HepG2 (cell line): ENCODE measurements around the gene BUB1B. TPM values are rescaled to one million over a fixed set of nuclear protein-coding genes. Genes with fewer than 3 reads are reported as not detected.

Source experiments
- CHD4 ChIP-seq: fragments of 200-600 bp; sonication (generic); IDR thresholded peaks from 2 replicates; pipeline ENCODE4 v1.7.0; 2017; ENCODE audit warnings: mild to moderate bottlenecking, low read length, borderline replicate concordance
- FOXO4 ChIP-seq: sonication (generic); formaldehyde crosslinking; conservative IDR thresholded peaks from 2 replicates; pipeline ENCODE4 v1.8.1; 2023; ENCODE audit warnings: missing genetic modification reagents
- HMG20A ChIP-seq: IDR thresholded peaks from 2 replicates; pipeline ENCODE4 v1.6.1; 2016; ENCODE audit warnings: borderline replicate concordance
- HNF4A ChIP-seq: sonication (generic); formaldehyde crosslinking; IDR thresholded peaks from 2 replicates; pipeline ENCODE4 v1.4.0; 2020; ENCODE audit warnings: missing genetic modification reagents
- HNF4G ChIP-seq, 2 experiments: sonication (generic) in 1 of 2; formaldehyde crosslinking in 1 of 2; IDR thresholded peaks; 2 replicates each; pipeline versions ENCODE4 v1.4.0 to v1.6.1; 2011 to 2020; ENCODE audit warnings: borderline replicate concordance in 2 of 2, low read depth in 2 of 2, mild to moderate bottlenecking in 2 of 2, low read length in 1 of 2, missing genetic modification reagents in 1 of 2, moderate library complexity in 1 of 2
- JUND ChIP-seq: sonication (generic); formaldehyde crosslinking; IDR thresholded peaks from 2 replicates; pipeline ENCODE4 v1.8.0; 2022; ENCODE audit warnings: mild to moderate bottlenecking, missing genetic modification reagents
- KLF11 ChIP-seq: IDR thresholded peaks from 2 replicates; pipeline ENCODE4 v1.6.1; 2016; ENCODE audit warnings: missing compliant biosample characterization
- MAZ ChIP-seq, 2 experiments: sonication (generic) in 1 of 2; formaldehyde crosslinking in 1 of 2; IDR thresholded peaks; 2 replicates each; pipeline versions ENCODE4 v1.5.0 to v1.6.1; 2012 to 2020; ENCODE audit warnings: low read depth in 2 of 2, mild to moderate bottlenecking in 2 of 2, borderline replicate concordance in 1 of 2, improper control_type of control experiment in 1 of 2, low read length in 1 of 2, missing genetic modification reagents in 1 of 2, moderate library complexity in 1 of 2
- MED1 ChIP-seq: sonication (generic); formaldehyde crosslinking; IDR thresholded peaks from 2 replicates; pipeline ENCODE4 v1.4.0; 2020; ENCODE audit warnings: missing genetic modification reagents
- MEIS2 ChIP-seq: sonication (generic); formaldehyde crosslinking; IDR thresholded peaks from 2 replicates; pipeline ENCODE4 v1.9.0; 2021; ENCODE audit warnings: mild to moderate bottlenecking, missing genetic modification reagents
- MLXIP ChIP-seq: sonication (generic); formaldehyde crosslinking; IDR thresholded peaks from 2 replicates; pipeline ENCODE4 v1.9.0; 2021; ENCODE audit warnings: missing genetic modification reagents, borderline replicate concordance
- MXI1 ChIP-seq: IDR thresholded peaks from 3 replicates; pipeline ENCODE4 v1.6.1; 2012; ENCODE audit warnings: low read depth, low read length, inconsistent platforms, borderline replicate concordance
- NFE2 ChIP-seq: sonication (generic); formaldehyde crosslinking; IDR thresholded peaks from 2 replicates; pipeline ENCODE4 v1.4.0; 2020; ENCODE audit warnings: missing genetic modification reagents
- NFYB ChIP-seq: sonication (generic); formaldehyde crosslinking; IDR thresholded peaks from 2 replicates; pipeline ENCODE4 v1.4.0; 2020; ENCODE audit warnings: missing genetic modification reagents
- POLR2AphosphoS2 ChIP-seq: IDR thresholded peaks from 2 replicates; pipeline ENCODE4 v1.6.1; 2011; ENCODE audit warnings: low read depth, low read length, improper control_type of control experiment
- SOX6 ChIP-seq, 2 experiments: fragments of 450-650 bp in 1 of 2; sonication (generic) in 1 of 2; formaldehyde crosslinking in 1 of 2; IDR thresholded peaks; 2 replicates each; pipeline versions ENCODE4 v1.4.0 to v1.6.1; 2017 to 2020; ENCODE audit warnings: antibody characterized with exemption in 1 of 2, mild to moderate bottlenecking in 1 of 2, missing genetic modification reagents in 1 of 2
- ZBTB21 ChIP-seq: sonication (generic); formaldehyde crosslinking; IDR thresholded peaks from 2 replicates; pipeline ENCODE4 v1.4.0; 2020; ENCODE audit warnings: missing genetic modification reagents
- ZMYM4 ChIP-seq: sonication (generic); formaldehyde crosslinking; IDR thresholded peaks from 2 replicates; pipeline ENCODE4 v1.8.1; 2023; ENCODE audit warnings: mild to moderate bottlenecking, missing genetic modification reagents
- ZNF274 ChIP-seq: sonication (generic); formaldehyde crosslinking; IDR thresholded peaks from 2 replicates; pipeline ENCODE4 v1.5.1; 2020; ENCODE audit warnings: mild to moderate bottlenecking, missing genetic modification reagents
- ZNF7 ChIP-seq: IDR thresholded peaks from 2 replicates; pipeline ENCODE4 v1.6.1; 2016; ENCODE audit warnings: missing biosample characterization, missing genetic modification reagents
- ZNF709 ChIP-seq: sonication (generic); formaldehyde crosslinking; IDR thresholded peaks from 2 replicates; pipeline ENCODE4 v1.5.0; 2020; ENCODE audit warnings: mild to moderate bottlenecking, missing genetic modification reagents
- ZNF784 ChIP-seq: sonication (generic); formaldehyde crosslinking; IDR thresholded peaks from 2 replicates; pipeline ENCODE4 v1.5.1; 2020; ENCODE audit warnings: missing genetic modification reagents, mild to moderate bottlenecking, borderline replicate concordance
- polyA plus RNA-seq, 8 experiments: library from polyadenylated mRNA; depleted of rRNA in 3 of 8; stranded (reverse) in 7 of 8; unstranded in 1 of 8; fragments of >200 nt; fragmentation: Illumina TruSeq in 4 of 8; extraction: Trizol in 4 of 8; gene quantifications; 2 replicates each; pipeline versions ENCODE4 v1.2.1 to v1.2.3, GENCODE V29; 2011 to 2016; ENCODE audit warnings: low read depth in 4 of 8, missing spikeins in 1 of 8, mixed read lengths in 1 of 8; ENCODE audit not compliant: insufficient read depth in 1 of 8
- total RNA-seq, 5 experiments: library from RNA; depleted of rRNA; stranded (reverse); fragments of >200 nt; fragmentation: Illumina TruSeq; extraction: Trizol; gene quantifications; 2 replicates each; pipeline ENCODE4 v1.2.3, GENCODE V29; 2016; ENCODE audit warnings: low read depth in 1 of 5
- TF ChIP-seq, protein P1 (sequence below): sonication (generic); formaldehyde crosslinking; IDR thresholded peaks from 2 replicates; pipeline ENCODE4 v1.4.0; 2020; ENCODE audit warnings: missing genetic modification reagents, borderline replicate concordance

The BUB1B gene
- total and polyA plus RNA-seq, 2 of the 13 experiments (the other 11 are each of a cell fraction or from before 2014, with no cell fraction given), result 26.2 to 63.5 TPM

DNA sequence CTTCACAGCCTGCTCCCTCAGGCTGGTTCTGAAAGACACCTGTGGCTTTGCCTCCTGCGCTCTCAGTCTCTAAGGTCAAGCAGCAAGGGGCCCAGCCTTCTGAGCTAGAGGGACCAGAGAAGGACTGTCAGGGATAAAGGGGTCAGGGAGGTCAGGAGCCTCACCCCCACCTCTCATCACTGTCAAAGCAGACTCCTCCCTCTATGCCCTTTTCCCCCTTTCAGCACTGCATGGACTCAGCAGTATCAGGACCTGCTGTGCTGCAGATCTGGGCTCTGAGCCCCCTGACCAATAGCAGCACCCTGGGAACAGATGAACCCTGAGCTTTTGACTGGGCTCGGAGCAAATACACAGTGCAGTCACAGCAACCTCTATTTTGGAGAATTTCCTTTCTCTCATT is 49.0 kb upstream of the BUB1B start (continued):
- TF ChIP-seq MLXIP (CRISPR knock-in tag) (no peak), NFYB (CRISPR knock-in tag) (0 out of 2 replicates have a peak, but pooled peaks have one; percentile 32), MEIS2 (peak; percentile 80), MAZ (IDR thresholded peaks at IDR 0.05; ENCODE audit: borderline replicate concordance, low read depth, low read length) (no peak), MAZ (CRISPR knock-in tag; IDR thresholded peaks at IDR 0.05; ENCODE audit: low read depth) (0 out of 2 replicates have a peak, but pooled peaks have one; percentile 54), CHD4 (no peak), POLR2AphosphoS2 (no peak), HMG20A (CRISPR knock-in tag) (no peak), ZNF709 (CRISPR knock-in tag) (no peak), FOXO4 (CRISPR knock-in tag) (no peak), ZBTB21 (CRISPR knock-in tag) (no peak), MXI1 (no peak), ZNF274 (CRISPR knock-in tag) (no peak), ZMYM4 (CRISPR knock-in tag) (no peak), ZNF7 (no peak), ZNF784 (CRISPR knock-in tag) (0 out of 2 replicates have a peak, but pooled peaks have one; percentile 35), SOX6 (IDR thresholded peaks at IDR 0.05) (no peak), SOX6 (CRISPR knock-in tag; IDR thresholded peaks at IDR 0.05) (no peak), KLF11 (CRISPR knock-in tag) (no peak), MED1 (CRISPR knock-in tag) (no peak), JUND (CRISPR knock-in tag) (no peak), NFE2 (CRISPR knock-in tag) (no peak), HNF4G (IDR thresholded peaks at IDR 0.05; ENCODE audit: borderline replicate concordance, low read depth, low read length) (0 out of 2 replicates have a peak, but pooled peaks have one; percentile 7), HNF4G (CRISPR knock-in tag; IDR thresholded peaks at IDR 0.05; ENCODE audit: borderline replicate concordance, low read depth) (0 out of 2 replicates have a peak, but pooled peaks have one; percentile 43), HNF4A (CRISPR knock-in tag) (peak; percentile 68)
- TF ChIP-seq, protein P1, sequence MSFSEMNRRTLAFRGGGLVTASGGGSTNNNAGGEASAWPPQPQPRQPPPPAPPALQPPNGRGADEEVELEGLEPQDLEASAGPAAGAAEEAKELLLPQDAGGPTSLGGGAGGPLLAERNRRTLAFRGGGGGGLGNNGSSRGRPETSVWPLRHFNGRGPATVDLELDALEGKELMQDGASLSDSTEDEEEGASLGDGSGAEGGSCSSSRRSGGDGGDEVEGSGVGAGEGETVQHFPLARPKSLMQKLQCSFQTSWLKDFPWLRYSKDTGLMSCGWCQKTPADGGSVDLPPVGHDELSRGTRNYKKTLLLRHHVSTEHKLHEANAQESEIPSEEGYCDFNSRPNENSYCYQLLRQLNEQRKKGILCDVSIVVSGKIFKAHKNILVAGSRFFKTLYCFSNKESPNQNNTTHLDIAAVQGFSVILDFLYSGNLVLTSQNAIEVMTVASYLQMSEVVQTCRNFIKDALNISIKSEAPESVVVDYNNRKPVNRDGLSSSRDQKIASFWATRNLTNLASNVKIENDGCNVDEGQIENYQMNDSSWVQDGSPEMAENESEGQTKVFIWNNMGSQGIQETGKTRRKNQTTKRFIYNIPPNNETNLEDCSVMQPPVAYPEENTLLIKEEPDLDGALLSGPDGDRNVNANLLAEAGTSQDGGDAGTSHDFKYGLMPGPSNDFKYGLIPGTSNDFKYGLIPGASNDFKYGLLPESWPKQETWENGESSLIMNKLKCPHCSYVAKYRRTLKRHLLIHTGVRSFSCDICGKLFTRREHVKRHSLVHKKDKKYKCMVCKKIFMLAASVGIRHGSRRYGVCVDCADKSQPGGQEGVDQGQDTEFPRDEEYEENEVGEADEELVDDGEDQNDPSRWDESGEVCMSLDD (CRISPR knock-in tag), result 0 out of 2 replicates have a peak, but pooled peaks have one; percentile 47
